ENCODE data around the gene ANXA2. TPM values are rescaled to one million over a fixed set of nuclear protein-coding genes. Genes with fewer than 3 reads are reported as not detected.

Gene ANXA2
- total RNA-seq, 1 experiment from 2014 or later = 2,975 TPM

GRCh38 chr15:60299452-60300047 is 98.2 kb downstream of the ANXA2 start:
- DNase-seq (ENCODE audit: low spot score) = no peak

Other genes with a start within 250 kb of the ANXA2 start
- gene ICE2, start 81.2 kb upstream of the ANXA2 start, total RNA-seq (2014; rRNA removed; shearing (Covaris generic)) = 17.2 and 24.3 TPM in 2 replicates